GM23248 (cell line): ENCODE results near the gene SEL1L2.

ENCODE experiments used
- EZH2 ChIP-seq: fragments of 200-600 bp; sonication (generic); IDR thresholded peaks from 2 replicates; pipeline ENCODE4 v1.6.1; 2018; ENCODE audit warnings: antibody characterized with exemption, mild to moderate bottlenecking; ENCODE audit not compliant: insufficient read depth, poor library complexity, severe bottlenecking
- EZH2phosphoT487 ChIP-seq: fragments of 200-600 bp; sonication (generic); IDR thresholded peaks from 2 replicates; pipeline ENCODE4 v1.6.1; 2018; ENCODE audit warnings: antibody characterized with exemption, moderate library complexity, mild to moderate bottlenecking, low read depth; ENCODE audit not compliant: insufficient read depth

GRCh38 chr20:13822459-13822858 lies 168.0 kb downstream of the SEL1L2 start:
- TF ChIP-seq EZH2phosphoT487 (no peak), EZH2 (no peak)
